VCaP (cell line): ENCODE data around the gene SLU7.

Source experiments
- H3K27ac ChIP-seq: fragments of 450-650 bp; 2 replicates; pipeline ENCODE4 v1.5.1; 2017
- TF ChIP-seq, protein P1 (sequence below): fragments of 450-650 bp; conservative IDR thresholded peaks from 2 replicates; pipeline ENCODE4 v1.5.1; 2017; ENCODE audit warnings: mild to moderate bottlenecking, moderate library complexity

Gene SLU7

DNA sequence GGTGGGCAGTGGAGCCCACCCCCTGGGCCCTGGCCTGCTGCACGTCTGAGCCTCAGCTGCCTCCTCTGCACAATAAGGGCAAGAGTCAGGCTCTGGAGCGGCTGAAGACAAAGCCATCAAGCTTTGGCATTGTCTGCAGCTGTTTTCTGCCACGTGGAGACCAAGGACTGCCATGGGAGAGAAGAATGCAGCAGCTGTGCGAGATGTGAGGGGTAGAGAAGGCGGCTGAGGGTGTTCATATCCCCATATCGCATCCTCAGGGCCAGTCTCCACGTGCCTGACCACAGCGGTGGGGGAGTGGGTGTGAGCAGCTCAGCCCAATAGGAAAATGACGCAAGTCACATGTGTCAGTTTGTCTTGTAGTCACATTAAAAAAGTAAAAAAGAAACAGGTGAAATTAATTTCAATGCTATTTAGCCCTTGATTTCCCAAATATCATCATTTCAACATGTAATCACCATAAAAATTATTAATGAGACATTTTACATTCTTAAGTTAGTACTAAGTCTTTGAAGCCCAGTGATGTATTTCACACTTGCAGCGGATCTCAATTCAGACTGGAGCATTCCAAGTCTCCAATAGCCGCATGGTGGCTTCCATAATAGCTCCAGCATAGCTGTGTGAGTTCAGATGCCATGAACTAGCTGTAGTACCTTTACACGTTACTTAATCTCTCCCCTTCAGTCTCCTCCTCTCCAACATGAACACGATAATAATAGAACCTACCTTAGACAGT lies 55.1 kb downstream of the SLU7 start:
- no peak overlapping the region for H3K27ac ChIP-seq
- TF ChIP-seq, protein P1, sequence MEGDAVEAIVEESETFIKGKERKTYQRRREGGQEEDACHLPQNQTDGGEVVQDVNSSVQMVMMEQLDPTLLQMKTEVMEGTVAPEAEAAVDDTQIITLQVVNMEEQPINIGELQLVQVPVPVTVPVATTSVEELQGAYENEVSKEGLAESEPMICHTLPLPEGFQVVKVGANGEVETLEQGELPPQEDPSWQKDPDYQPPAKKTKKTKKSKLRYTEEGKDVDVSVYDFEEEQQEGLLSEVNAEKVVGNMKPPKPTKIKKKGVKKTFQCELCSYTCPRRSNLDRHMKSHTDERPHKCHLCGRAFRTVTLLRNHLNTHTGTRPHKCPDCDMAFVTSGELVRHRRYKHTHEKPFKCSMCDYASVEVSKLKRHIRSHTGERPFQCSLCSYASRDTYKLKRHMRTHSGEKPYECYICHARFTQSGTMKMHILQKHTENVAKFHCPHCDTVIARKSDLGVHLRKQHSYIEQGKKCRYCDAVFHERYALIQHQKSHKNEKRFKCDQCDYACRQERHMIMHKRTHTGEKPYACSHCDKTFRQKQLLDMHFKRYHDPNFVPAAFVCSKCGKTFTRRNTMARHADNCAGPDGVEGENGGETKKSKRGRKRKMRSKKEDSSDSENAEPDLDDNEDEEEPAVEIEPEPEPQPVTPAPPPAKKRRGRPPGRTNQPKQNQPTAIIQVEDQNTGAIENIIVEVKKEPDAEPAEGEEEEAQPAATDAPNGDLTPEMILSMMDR = no peak

DNA sequence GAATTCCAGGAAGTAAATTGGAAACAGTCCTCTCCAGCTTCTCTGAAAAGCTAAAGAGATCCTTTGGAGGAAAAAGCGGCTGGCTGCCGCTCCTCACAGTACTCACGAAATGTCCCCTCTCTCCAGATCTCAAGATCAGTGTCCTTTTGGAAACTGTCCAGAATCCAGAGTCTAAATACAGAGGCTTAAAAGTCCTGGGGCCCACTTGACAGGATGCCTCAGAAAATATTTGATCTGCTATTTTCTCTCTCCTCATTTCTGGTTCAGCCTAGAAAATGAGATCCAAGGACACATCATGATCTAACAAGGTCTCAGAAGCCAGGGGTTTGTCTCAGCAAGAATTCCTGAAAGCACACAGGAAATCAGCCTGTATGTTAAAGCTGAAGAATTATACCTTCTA lies 55.7 kb downstream of the SLU7 start:
- no peak overlapping the region for H3K27ac ChIP-seq
- TF ChIP-seq, protein P1 = no peak

DNA sequence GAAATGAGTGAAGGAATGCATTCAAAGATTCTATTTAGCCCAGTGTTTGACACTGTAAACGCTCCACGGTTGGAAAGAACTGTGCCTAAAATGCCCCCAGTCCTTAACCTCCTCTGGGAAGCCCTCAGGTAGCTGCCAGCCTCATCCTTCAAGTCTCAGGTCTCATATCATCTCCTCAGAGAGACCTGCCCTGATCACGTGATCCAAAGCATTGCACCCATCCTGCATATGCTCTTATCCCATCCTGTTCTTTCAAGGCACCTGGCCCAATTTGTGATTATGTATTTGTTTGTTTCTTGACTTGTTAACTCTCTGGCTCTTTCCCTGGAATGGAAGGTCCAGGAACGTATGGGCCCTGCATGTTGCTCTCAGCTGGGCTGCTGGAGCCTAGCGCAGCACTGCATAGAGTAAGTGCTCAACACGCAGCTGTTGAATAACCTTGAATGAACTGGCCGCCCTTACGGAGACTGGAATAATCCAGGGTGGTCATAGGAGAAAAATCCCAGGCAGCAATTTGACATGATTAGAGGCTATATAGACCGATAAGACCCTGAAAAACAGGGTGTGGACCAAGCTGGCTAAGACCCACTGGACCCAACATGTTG lies 57.2 kb downstream of the SLU7 start:
- H3K27ac ChIP-seq = no peak overlapping the region
- TF ChIP-seq, protein P1 = no peak

DNA sequence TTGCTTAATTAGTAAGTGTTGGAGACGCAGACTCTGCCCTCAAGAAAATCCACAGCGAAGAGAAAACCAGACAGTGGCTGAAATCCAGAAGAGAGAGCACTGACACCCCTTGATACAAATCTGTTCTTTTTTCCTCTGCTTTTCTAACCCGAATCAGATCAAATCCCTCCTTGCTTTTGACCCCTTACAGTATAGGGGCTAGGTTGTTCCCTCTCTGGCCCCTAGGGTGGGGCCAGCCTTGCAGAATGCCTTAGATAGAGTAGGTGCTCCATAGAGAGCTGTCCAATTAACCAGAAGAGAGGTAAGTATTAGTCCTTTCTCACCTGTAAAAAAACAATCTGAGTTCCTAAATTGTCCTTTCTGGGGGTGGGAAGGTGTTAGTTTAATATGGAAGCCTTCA lies 58.6 kb downstream of the SLU7 start:
- TF ChIP-seq, protein P1 = no peak
- H3K27ac ChIP-seq = no peak overlapping the region

DNA sequence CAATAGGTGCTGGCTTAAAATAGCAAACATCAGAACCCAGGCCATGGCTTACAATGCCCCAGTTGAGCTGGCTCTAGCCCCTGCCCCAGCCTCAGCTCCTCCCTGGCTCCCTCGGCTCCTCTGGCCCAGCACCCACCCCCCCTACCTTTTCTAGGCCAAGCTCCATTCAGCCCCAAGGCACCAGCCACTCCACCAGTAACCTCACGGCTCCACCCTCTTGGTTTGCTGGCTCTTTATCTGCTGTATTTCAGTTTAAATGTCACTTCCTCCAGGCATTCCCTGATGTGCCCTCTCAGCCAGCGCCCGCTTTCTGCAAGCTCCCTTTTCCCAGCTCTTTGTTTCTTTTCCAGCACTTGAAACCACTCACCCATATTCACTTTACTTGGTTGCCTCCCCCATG lies 59.1 kb downstream of the SLU7 start:
- TF ChIP-seq, protein P1 = no peak
- H3K27ac ChIP-seq = no peak overlapping the region

DNA sequence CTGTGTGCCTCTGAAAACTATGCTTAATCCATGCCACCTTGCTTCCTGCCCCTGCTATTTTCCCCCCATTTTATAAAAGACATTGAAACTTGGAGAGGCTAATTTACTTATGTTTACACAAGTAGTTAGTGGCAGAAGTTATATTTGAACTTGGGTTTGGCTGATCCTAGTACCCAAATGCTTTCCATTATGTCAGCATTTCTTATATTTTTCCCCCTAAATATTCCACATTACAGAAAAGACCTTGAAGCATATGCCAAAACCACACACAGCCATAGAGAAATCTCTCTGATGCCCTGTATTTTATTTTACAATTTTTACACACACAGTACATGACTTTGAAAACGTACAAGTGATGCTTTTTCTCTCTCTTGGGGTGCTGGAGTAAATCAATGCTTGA lies 59.6 kb downstream of the SLU7 start:
- H3K27ac ChIP-seq = no peak overlapping the region
- TF ChIP-seq, protein P1 = no peak

DNA sequence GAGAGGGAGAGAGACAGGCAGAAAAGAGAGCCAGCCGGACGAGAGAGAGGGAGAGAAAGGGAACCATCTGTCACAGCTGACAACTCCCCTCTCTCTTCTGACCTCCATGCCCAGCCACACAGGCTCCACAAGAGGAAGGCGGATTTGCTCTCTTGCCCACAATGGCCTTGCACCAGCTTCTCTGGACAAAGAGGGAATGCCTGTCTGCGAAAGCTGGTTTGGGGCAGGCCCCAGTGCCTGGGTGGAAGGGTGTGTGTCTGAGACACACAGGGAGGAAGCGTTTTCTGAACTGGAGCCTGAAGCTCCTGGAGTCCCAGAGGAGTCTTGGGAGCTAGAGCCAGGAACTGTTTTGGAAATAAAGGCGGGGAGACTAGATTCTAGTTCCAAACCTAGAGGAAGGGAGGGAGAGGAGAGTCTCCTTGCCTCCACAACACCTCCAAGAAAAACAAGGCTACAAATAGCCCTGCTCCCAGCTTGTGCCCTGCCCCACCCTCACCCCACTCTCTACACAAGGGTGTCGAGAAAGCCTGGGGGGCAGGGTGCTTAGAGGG lies 60.9 kb downstream of the SLU7 start:
- TF ChIP-seq, protein P1 = no peak

More for the DNA sequence above, 60.9 kb downstream of the SLU7 start:
- no peak overlapping the region for H3K27ac ChIP-seq
